Activated gamma-delta T cell treated with anti-CD3 and anti-CD28 coated beads, Interleukin-2, amount 50 U/mL, for 16 hours (primary cell): ENCODE results near the gene ARHGAP31.
"Not testable (repeated sequence)": the region's sequence is repeated elsewhere in the genome, so short reads cannot be mapped to it uniquely, and the experiment has no call there.

Experiments used
- DNase-seq: peaks from one replicate; pipeline ENCODE4 v3.0.0-alpha.2; 2020; ENCODE audit warnings: low read depth

The ARHGAP31 gene, protein sequence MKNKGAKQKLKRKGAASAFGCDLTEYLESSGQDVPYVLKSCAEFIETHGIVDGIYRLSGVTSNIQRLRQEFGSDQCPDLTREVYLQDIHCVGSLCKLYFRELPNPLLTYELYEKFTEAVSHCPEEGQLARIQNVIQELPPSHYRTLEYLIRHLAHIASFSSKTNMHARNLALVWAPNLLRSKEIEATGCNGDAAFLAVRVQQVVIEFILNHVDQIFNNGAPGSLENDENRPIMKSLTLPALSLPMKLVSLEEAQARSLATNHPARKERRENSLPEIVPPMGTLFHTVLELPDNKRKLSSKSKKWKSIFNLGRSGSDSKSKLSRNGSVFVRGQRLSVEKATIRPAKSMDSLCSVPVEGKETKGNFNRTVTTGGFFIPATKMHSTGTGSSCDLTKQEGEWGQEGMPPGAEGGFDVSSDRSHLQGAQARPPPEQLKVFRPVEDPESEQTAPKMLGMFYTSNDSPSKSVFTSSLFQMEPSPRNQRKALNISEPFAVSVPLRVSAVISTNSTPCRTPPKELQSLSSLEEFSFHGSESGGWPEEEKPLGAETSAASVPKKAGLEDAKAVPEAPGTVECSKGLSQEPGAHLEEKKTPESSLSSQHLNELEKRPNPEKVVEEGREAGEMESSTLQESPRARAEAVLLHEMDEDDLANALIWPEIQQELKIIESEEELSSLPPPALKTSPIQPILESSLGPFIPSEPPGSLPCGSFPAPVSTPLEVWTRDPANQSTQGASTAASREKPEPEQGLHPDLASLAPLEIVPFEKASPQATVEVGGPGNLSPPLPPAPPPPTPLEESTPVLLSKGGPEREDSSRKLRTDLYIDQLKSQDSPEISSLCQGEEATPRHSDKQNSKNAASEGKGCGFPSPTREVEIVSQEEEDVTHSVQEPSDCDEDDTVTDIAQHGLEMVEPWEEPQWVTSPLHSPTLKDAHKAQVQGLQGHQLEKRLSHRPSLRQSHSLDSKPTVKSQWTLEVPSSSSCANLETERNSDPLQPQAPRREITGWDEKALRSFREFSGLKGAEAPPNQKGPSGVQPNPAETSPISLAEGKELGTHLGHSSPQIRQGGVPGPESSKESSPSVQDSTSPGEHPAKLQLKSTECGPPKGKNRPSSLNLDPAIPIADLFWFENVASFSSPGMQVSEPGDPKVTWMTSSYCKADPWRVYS (N-terminal part only)

DNA sequence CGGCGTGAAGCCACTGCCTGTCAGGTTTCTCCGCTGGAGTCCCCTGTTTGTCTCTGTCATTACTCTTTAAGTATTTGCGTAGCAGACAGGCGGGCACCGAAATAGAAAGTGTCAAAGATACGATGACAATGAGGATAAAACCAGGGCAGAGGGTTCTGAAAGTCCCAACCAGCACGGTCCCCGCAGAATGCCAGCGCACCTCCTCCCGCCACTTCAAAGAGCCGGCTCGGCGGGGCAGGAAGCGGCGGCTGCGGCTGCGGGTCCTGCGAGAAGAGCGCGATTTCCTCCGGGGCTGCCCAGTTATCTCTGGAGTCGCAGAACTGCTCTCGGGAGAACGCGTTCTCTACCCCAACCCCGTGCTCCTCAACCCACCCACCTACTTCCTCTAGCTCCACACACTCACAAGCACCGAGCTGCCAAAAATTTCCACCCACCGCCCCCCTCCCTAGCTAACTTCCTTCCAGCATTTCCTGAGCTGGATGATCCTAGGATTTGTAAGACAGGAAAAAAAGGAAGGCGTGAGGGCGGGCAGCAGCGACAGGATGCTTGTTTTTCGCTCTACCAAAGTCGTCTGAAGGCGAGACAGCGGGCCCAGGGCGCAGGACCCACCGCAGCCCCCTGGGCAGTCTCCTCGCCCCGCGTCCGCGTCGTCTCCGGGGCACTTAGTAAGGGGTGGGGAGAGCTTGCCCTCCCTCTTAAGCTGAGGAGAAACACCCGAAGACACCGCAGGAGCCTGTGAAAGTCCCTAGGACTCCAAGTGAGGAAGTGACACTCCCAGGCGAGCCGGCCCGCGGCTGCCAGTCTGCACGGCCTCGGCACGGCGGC is at the start of gene ARHGAP31:
Gene ARHGAP31 (plus strand): TSS at position 513 of the 825 bp plus-strand sequence. CDS start 522 bp downstream, outside the sequence.
- peak; percentile 77 for DNase-seq

DNA sequence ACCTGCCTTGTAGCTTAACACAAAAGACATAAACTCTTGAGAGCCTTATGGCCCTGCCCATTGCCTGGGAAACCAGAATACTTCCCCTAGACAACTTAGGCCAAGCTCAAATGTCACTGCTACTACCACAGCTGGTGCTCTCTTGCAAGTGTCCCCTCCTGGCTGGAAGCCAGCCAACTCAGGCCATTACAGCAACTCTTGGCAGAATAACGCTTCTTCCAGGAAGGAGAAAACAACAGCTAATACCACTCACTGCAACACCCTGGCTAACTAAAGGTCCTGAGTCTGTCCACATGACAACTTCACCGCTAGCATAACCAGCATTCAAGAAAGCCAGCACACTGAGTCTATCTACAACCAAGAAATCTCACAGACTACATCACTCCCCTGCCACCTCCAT is 48.4 kb upstream of the ARHGAP31 start:
- no peak for DNase-seq

DNA sequence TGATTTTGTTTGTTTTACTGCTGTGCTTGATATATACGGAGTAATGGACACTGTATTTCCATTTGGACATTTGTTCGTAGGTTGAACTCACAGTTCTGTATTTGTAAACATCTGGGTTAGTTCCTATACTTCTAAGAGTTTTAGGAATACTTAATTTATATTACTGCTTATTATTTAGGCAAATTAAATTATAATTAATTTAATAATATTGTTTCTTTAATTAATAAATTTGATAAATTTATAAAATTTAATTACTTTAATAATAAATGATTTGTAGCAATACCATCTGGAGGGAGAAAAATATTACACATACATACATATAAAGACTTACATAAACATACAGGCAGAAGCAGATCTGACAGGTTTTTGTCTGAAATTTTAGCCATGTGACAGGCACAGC is 39.0 kb upstream of the ARHGAP31 start:
- DNase-seq = no peak

DNA sequence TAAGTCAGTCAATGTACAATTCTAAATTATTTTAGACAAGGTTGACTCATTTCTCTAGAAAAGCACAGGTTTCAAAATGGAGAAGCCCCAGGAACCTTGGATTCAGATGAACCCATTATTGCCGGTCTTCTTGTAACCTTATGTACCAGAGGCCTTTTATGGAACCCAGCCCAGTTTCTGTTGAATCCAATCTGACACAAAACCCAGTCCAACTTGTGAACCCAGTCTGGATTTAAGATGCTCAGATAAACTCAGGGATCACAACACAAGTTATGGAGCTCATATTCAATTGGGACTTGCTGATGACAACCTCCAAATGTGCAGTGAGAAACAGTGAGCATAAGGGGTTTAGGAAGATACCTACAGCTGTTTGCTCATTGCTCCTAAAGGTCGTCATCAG is 37.1 kb upstream of the ARHGAP31 start:
- DNase-seq = no peak

DNA sequence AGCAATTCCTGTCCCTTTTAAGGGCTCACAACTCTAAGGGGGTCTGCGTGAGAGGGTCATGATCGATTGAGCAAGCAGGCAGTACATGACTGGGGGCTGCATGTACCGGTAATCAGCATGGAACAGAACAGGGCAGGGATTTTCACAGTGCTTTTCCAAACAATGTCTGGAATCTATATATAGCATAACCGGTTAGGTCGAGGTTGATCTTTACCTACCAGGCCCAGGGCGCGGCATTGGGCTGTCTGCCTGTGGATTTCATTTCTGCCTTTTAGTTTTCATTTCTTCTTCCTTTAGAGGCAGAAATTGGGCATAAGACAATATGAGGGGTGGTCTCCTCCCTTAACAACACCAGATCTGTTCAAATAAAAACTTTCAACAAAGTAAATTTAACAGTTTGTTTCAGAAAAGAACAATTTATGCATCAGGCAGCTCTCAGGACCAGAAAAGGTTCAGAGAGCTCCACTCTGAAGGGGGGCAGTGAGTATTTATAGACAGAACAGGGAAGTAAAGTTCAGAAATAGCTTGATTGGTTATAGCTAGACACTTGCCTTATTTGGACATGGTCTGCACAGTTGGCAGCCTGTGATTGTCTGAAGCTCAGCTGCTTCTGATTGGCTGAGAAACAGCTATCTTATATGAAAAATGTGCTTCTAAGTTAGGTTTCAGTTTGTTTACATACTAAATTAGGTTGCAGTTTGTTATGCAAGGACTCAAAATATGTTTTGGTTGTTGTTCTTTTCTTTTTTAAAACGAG is 36.4 kb upstream of the ARHGAP31 start:
- no peak for DNase-seq

DNA sequence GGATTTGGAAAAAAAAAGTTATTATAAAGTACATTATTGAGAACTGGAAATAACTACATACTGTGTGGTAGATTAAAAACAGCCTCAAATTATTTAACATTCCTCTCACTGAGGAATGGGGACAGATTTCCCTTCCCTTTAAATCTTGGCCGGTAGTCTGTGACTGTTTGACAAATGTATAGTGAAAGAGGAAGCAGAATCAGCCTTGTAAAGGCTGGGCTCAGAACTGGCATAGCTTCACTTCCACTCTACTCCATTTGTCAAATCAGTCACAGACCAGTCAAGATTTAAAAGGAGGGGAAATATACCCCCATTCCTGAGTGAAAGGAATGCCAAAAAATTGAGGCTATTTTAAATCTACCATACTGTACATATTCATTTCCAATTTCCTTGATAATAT is 35.3 kb upstream of the ARHGAP31 start:
- DNase-seq = no peak

DNA sequence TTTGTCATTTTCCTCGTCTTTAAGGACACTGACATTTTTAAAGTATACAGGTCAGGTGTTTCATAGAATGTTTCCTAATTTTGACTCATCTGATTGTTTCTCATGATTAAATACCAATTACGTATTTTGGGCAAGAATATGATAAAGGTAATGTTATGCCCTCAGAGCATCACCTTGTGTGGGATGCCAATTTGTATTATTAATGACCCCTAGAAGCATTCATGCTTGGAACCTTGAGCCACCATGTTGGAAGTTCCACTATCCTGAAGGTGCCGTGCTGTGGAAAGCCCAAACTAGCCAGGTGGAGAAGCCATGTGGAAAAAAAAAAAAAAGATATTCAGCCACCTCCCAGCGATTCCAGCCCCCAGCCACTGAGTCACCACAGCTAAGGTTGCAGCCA is 34.4 kb upstream of the ARHGAP31 start:
- no peak for DNase-seq

DNA sequence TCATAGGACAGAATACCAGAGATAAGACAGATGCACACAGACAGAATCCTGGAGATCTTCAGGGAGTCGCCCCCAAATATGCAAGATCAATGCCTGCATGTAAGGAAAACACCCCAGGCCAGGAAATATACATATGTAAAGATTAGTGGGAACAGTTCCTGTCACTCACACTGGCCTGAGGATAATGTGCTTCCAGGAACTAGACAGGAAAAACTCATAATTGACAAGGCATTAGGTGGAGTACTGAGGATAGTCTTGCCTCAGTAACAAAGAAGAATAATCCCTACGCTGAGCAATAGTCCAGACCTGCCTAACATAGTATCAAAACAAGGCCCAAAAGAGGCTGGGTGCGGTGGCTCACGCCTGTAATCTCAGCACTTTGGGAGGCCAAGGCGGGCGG is 33.1 kb upstream of the ARHGAP31 start:
- DNase-seq = no peak

DNA sequence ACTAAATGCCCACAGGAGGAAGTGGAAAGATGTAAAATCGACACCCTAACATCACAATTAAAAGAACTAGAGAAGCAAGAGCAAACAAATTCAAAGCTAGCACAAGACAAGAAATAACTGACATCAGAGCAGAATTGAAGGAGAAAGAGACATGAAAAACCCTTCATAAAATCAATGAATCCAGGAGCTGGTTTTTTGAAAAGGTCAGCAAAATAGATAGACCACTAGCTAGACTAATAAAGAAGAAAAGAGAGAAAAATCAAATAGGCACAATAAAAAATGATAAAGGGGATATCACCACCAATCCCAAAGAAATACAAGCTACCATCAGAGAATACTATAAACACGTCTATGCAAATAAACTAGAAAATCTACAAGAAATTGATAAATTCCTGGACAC is 24.0 kb upstream of the ARHGAP31 start:
- not testable (repeated sequence) for DNase-seq

DNA sequence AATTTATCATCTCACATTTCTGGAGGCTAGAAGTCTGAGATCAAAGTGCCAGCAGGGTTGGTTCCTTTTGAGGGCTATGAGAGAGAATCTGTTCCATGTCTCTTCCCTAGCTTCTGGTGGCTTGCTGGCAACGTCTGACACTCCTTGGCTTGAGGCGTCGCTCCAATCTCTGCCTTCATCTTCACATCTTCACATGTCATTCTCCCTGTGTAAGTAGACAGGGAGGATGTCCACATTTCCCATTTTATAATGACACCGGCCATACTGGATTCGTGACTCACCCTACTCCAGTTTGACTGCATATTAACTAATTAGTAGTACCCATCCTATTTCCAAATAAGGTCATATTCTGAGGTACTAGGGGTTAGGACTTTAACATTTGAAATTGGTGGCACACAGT is 17.5 kb upstream of the ARHGAP31 start:
- DNase-seq = no peak

DNA sequence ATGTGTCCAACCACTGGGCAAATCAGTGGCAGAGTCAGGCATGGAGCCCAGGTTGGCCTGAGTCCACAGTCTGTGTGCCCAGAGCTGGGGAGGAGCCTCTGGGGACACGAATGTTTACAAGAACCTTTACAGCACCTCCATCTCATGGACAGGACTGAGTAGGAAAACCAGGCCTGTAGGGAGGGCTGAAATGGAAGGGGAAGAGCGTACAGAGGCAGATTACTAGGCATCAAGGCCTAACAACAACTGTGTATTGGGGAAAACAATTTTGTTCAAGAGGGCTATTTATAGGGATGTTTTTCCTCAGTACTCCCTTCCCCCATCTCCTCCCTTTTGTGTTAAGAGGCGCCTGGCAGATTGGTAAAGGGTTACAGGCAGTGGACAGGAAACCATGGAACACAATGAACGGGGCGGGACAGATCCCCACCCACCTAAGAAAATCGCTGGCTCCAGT is 15.1 kb upstream of the ARHGAP31 start:
- no peak for DNase-seq

DNA sequence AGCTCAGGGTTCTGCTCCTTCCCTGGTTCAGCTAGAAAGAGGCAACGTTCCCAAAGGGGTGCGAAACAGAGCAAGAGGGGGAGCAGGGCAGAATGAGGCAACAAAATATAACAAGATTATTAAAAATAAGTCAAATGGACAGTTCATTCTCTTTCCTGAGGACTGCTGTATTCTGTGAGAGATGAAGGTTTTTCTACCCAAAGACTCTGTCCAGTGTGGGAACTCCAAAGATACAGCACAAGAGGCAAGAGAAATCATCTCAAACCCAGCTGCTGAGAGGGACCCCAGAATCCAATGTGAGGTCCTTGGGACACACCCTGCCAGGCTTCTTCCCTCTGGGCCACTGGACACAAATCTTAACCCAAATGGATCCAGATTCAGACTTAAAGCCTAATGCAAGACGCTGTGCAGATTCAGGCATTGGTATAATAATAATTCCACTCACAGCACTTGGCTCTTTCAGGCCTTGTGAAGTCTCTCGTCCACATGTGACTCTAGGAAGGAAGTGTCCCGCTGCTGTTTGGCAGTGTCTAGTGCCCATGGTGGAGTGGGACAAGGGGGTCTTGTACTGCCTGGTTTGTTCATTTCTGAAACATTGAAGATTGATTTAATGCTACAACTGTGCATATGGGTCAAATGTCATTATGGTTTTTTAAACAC is 14.5 kb upstream of the ARHGAP31 start:
- no peak for DNase-seq

DNA sequence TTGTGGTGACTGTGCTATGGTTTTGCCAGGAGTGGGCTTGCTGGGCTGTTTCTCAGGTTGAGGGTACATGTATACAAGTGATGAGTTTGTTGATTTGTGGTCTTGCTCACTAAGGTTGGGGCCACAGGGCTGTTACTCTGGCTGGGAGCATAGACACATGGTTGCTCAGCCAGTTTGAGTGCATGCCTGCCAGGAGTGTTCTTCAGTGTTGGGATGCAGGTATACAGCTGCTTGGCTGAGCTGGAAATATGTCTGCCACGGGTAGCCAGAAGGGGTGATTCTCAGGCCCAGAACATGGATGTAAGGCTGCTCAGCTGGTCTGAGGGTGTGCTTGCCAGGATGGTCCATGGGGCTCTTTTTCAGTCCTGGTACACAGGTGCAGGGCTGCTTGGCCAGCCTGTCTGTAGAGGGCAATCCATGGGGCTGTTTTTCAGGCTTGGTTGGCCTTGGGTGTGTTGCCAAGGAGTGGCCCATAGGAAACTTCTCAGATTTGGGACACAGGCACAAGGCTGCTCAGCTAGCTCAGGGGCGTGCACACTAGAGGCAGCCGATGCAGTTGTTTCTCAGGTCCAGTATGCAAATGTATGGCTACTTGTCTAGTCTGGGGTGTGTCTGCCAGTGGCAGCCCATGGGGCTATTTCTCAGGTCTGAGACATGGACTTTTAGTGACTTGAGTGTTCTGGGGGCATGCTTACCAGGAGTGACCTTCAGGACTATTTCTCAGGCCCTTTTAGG is 5.3 kb upstream of the ARHGAP31 start:
- no peak for DNase-seq

DNA sequence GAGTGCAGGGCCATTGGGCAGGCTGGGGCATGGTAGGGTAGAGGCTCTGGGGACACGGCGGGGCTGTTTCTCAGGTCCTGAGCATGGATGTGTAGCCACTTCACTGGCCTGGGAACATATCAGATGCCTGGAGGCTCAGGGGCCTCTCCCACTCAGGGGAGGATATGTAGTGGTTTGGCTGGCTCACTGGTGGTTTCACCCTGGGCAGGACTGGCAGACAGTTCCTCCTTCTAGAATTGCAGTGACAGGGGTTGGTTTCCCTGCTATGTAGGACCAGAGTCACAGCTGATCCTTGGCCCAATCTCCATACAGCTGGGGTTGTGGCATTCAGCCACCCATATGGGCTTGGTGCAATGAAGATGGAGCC is 4.8 kb upstream of the ARHGAP31 start:
- DNase-seq = no peak

DNA sequence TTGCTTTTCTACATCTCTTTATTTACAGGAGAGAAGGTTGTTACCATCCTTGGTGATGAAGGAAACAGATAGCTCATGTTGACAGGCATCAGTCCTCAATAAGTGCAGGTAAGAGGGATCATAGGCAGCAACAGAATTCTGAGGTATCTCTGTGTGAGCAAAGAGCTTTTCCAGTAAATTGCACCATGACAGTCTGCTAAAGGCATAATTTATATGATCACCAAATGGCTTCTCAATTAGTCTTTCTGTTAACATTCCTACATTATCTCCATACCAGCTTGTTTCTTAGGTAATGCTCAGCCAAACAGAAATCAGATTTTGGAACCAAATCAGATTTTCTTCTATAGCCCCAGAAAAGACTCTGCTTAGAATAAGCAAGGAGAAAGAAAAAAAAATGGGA is 3.6 kb upstream of the ARHGAP31 start:
- DNase-seq = no peak

DNA sequence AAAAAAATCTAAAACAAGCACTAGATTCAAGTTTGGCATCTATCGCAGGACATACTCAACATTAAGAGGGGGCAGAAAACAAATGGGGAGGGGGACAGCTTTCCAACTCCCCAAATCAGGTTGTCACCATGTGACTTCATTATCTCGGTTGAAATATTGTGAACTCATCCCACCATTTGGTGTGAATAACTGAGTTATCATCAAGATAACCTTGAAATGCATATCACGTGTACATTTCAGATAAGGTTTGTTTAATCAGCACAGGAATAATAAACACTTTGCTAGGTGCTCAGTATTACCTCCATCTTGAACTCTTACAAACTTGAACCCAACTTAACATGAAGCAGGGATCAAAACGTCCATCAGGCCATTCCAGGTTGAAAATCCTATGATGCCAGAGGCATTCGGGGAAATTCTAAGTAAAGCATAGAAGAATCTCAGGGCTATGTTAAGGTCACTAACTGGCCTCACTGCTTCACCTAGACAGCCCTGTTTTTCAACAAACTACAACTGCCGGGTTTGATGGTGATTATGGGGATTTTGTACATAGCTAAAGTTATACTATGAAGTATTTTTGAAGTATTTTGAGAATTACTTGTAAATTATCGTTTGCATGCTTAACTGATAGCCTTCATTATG is 3.0 kb upstream of the ARHGAP31 start:
- no peak for DNase-seq

DNA sequence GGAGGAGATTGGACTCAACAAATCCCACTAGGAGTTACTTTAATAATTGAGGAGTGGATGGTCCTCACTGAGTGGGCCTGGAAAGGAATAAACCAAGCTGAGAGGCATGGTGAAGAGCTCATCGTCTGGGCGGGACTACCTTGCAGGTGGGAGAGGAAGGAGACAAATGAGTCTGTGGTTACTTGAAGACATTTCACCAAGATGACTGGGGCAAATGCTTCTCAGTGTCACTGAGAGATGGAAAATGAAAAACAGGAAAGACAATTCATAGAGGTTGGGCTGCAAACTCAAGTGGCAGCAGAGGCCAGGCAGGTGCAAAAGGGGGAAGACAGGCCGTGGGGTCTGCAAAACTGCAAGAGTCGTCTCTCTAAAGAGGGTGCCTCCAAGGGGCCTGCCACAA is 1.5 kb upstream of the ARHGAP31 start:
- DNase-seq = no peak

DNA sequence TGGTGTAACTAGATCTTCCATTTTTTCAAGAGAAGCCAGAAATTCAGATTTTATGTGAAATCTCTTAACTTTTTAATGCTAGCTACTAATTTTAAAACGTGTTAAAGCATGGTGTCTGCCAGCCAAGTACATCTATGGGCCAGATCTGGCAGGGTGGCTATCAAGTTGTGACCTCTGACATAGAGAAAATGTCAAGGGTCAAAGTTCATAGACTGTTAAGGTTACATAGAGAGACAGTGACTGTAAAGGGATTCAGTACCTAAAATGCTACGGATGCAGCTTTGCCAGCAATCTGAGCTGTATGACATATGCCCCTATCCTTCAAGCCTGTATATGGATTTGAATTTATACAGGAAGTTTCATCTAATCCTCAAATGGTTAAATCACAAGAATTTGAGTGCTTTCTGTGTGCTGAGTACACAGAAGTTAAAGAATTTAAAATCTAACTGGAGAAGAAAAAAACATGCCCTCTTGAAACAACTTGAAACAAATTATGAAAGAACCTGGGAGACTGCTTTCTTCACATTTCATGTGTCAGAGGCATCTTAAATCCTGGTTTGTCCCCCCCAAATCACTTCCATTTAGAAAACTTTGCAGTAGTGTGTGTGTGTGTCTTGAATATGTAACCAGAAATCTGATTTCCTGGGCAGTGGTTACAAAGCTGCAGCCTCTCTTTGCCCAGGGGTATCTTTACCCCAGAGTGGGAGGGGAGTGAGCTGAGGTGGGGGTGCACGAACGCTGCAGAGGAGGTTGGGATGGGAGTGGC is 895 bp upstream of the ARHGAP31 start:
- DNase-seq = no peak
